Measurements from ENCODE around the gene GNAI2.
"Not testable (repeated sequence)": the region's sequence is repeated elsewhere in the genome, so short reads cannot be mapped to it uniquely, and the experiment has no call there.

GNAI2 gene

DNA sequence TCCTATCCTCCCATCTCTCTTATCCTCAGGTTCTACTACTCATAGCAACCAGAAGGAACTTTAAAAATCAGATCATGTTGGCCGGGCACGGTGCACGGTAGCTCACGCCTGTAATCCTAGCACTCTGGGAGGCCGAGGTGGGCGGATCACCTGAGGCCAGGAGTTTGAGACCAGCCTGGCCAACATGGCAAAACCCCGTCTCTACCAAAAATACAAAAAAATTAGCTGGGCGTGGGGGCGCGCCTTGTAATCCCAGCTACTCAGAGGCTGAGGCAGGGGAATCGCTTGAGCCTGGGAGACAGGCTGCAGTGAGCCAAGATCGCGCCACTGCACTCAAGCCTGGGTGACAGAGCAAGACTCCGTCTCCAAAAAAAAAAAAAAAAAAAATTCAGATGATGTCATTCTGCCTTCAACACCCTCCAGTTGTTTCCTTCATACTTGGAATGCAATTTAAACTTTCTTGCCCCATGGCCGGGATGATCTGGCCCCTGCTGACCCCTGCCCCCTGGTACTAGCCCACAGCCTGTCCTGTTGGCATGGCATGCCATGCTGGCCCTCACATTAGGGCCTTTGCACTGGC is 7.7 kb upstream of the GNAI2 start:
- not testable (repeated sequence) for DNase-seq

- no peak for DNase-seq
Observed at GRCh38 chr3:50229490-50229889, 6.5 kb upstream of the GNAI2 start.

DNA sequence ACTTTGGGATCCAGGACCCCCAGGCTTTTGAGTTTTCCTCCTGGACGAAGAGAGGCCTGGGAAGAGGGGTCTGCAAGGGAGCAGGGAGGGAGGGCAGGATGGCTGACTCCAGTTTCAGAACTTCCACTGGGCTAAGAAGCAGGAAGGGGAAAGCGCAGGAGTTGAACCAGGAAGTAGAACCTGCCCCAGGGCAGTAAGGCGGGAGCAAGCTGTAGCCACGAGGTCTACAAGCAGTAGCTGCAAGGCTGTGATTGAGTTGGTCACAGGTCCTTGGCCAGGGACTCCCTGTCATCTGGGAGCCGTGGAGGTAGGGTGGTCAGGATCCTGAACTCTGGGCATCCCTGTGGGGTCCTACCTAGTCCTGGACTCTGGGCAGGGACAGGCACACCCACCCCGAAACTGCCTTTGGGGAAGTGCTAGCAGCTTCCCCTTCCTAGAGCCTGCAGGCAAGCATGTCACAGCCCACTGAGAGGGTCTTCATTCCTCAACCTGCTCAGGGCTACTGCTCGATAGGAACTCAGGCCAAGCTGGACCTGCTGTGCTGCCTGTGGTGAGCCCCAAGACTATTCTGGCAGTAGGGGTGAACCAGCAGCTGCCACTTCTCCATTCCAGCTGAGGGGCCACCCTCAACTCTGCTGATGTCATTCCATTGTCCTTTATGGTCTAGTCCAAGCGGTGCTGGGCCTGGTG is 5.8 kb upstream of the GNAI2 start:
- DNase-seq, result no peak

GRCh38 chr3:50230794-50231125 is 5.2 kb upstream of the GNAI2 start:
- no peak for DNase-seq

GRCh38 chr3:50231581-50231980 is 4.4 kb upstream of the GNAI2 start:
- no peak for DNase-seq

- no peak for DNase-seq
Observed at GRCh38 chr3:50232303-50232702, 3.7 kb upstream of the GNAI2 start.

GRCh38 chr3:50233176-50233575 is 2.8 kb upstream of the GNAI2 start:
- no peak for DNase-seq

GRCh38 chr3:50236484-50237132 is 604 bp downstream of the GNAI2 start:
- DNase-seq, result no peak

DNA sequence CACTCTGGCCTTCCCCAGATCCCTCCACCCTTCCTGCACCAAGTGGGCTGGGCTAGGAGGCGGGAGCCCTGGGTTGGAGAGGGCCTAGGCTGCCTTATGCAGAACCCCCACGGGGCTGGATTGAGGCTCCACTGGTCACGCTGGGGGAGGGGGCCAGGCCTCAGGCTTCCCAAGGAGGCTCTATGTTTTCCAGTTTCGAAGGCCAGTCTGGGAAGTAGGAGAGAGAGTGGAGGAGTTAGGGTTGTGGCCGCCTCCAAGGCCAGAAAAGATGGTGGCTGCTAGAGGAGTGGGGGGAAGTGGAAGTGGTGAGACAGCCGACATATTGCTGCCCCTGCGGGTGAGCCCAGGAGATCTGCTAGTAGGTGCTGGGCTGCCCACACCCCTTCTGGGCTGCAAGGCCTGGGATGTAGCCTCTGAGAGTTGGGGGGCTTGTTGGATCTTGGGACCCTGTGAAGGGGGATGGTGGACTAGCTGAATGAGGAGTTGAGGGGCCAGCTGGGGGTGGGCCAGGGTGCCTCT is 1.2 kb downstream of the GNAI2 start:
- no peak for DNase-seq

GRCh38 chr3:50237754-50238548 is 1.9 kb downstream of the GNAI2 start:
- peak; percentile 95 for DNase-seq

DNA sequence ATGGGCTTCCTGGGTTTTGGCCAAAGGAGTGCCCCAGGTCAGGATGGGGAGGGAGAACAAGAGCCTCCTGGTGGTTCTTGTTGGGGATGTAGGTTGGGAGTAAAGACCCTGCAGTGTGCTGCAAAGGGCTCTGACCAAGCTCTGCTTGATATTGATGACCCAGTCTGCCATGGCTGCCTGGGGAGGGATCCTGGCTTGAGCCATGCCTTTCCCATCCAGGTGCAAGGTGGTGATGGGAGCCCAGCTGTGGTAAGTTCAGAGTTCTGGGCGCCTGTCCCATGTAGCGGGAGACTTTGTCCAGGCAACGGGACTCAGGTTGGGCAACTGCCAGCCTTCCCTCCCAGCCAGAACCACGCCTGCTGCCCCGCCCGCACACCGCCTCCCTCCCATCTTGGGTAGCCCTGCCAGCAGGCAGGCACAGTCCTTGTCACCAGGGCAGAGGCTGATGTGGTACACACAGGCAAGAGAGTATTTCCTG is 2.6 kb downstream of the GNAI2 start:
- DNase-seq, result no peak

- DNase-seq, result no peak
Observed at GRCh38 chr3:50239649-50240048, 3.6 kb downstream of the GNAI2 start.

DNA sequence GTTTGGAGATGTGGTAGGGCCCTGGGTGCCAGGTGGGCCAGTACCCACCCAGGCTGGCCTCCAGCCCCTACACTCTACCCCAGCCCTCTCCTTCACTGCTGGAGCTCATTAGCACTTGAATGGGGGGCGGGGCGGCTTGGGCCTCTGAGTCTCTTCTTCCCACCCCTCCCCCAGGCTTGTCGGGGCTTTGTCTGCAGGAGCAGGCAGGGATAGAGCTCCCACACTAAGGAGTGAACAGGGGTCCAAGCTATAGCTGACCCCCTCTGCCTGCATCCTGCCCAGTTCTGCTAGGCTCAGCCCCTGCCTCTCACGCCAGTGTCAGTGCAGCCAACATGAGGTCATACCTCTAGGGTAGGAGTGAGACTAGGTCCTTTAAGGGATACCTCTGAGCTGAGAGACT is 5.2 kb downstream of the GNAI2 start:
- DNase-seq, result no peak

DNA sequence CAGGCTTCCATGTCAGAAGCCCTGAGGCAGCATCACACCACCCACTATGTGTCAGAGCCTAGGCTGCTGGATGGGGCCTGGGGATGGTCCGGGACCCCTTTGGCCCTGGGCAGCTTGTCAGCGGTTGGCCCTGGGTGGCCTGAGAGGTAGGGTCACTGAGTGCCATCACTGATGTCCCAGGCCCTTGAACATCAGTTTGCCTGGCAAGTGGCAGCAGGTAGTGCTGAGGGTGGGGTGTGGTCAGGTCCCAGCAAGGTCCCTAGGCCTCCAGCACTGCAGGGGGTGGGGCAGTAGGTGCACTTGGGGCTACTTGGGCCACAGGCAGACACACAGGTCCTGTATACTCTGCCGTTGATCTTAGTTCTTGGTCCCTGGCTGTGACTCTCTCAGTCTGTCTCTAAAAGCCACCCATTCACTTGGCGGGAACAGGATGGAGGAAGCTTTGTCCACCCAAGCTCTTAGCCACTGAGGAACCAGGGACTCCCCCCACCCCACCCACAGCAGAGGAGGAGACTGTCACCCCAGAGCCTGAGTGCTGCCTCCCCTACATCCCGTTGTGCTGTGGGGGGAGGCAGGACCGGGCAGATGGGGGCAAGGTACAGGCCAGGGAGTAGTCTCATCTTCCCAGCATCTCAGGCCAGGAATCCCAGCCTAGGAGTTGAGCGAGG is 5.8 kb downstream of the GNAI2 start:
- no peak for DNase-seq

- no peak for DNase-seq
Observed at GRCh38 chr3:50242381-50242770, 6.4 kb downstream of the GNAI2 start.

- no peak for DNase-seq
Observed at GRCh38 chr3:50242851-50243542, 7.0 kb downstream of the GNAI2 start.

DNA sequence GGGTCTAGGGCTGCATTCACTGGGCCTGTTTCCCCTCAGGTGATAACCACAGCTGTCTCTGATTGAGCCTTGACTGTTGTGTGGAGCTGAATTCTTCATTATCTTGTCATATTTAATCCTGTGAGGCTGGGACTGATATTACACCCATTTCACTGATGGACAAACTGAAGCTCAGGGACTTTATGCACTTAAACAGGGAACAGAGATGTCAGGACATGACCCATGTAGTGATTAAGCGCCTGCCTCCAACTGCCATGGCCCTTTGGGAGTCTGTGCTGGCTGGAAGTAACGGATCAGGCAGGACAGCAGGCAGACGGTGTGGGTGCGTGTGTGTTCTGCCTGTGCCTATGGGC is 7.5 kb downstream of the GNAI2 start:
- no peak for DNase-seq

DNA sequence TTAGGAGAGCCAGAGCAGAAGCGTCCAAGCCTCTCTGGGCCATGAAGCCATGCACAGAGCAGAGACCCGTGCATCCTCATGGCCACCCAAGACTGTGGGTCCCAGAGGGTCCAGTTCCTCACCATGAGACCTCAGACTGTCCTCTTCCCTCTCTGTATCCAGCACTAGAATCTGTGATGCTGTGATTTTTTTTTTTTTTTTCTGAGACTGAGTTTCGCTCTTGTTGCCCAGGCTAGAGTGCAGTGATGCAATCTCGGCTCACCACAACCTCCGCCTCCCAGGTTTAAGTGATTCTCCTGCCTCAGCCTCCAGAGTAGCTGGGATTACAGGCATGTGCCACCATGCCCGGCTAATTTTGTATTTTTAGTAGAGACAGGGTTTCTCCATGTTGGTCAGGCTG is 8.8 kb downstream of the GNAI2 start:
- not testable (repeated sequence) for DNase-seq

DNA sequence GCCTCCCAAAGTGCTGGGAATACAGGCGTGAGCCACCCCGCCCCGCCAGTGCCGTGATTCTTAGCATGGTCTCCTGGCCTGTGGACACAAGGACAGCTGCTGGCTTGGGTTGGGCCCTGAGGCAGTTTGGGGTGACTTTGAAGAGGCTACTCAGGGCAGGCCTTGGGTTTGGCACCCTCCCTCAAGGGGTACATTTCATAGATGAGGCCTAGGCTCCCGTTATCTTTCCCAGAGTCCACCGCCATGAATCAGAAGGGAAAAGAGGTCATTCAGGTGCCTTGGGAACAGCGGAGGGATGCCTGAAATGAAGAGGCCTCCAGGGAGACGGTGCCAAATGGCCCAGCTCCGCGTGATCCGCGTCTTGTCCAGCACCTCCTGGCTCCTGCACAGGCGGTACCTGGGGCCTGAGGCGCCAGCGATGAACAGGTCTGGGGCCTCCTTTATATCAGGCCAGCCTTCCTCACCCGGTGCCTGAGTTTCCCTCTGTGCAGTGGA is 9.3 kb downstream of the GNAI2 start:
- no peak for DNase-seq

DNA sequence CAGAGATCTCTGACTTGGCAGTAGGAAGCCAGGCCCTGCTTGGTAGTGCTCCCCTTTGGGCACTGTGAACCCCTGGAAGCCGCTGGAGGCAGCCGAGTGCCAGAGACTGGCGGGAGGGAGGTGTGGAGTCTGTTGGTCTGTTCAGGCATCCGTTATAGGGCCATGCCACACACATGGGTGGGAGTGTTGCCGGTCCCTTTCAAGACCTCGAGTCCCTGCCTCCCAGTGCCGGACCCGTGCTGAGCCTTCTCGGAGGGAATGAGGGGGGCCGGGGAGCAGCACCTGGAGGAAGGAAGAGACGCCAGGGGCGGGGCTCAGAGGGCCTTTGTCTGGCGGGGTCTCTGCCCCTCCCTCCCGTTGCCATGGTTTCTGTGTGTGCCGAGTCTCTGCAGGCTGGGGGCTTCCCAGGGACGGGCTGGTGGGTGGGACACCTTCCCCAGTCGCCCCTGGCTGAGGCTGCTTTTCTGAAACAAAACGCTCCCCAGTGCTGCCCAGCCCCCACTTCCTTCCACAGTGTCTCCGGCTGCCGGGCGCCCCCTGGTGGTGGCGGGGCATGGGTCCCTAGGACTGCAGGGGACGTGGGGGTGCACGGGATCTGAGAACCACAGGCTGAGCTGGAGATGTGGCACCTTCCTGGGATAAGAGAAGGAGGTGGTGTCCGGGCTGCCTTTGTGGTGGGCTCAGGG is 10.0 kb downstream of the GNAI2 start:
- peak; percentile 86 for DNase-seq

DNA sequence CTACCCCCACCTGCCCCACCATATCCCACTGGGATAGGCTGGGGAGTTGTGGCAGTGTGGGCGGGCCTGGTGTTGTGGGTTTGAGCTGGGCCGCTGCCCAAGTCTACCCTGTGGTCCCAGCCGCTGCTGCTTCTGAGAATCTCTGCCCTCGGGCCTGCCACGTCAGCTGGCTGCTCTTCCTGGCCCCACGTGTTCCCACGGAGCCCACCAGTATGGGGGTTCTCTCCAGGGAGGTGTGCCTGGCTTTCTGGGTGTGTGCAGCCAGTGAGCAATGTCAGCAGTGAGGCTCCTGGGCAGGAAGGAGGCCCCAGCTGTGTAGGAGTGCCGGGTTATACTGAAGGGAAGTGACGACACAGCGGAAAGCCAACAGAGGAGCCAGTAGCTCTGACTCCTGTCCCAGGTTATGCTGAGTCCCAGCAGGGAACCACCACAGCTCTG is 10.5 kb downstream of the GNAI2 start:
- DNase-seq, result no peak

Measured in 8988T (cell line).